Skin epidermis (tissue), 12 donors: Measurements from ENCODE around the gene ADGRF3.
"Not testable (repeated sequence)": the region's sequence is repeated elsewhere in the genome, so short reads cannot be mapped to it uniquely, and the experiment has no call there.

ENCODE experiments used
- H3K27ac ChIP-seq, 21 experiments: fragments of 200-600 bp; sonication (generic) in 11 of 21; one replicate each; pipeline ENCODE4 v1.5.0; 2020; ENCODE audit warnings: mild to moderate bottlenecking in 3 of 21, inconsistent platforms in 2 of 21, moderate library complexity in 2 of 21
- H3K4me3 ChIP-seq, 7 experiments: fragments of 200-600 bp; sonication (generic) in 2 of 7; one replicate each; pipeline ENCODE4 v1.5.0; 2020; ENCODE audit warnings: inconsistent platforms in 2 of 7, mild to moderate bottlenecking in 2 of 7, moderate library complexity in 1 of 7

Gene ADGRF3

GRCh38 chr2:26352892-26353291, 6.3 kb upstream of the ADGRF3 start:
- H3K27ac ChIP-seq: no peak overlapping the region
- no peak overlapping the region for H3K4me3 ChIP-seq

DNA sequence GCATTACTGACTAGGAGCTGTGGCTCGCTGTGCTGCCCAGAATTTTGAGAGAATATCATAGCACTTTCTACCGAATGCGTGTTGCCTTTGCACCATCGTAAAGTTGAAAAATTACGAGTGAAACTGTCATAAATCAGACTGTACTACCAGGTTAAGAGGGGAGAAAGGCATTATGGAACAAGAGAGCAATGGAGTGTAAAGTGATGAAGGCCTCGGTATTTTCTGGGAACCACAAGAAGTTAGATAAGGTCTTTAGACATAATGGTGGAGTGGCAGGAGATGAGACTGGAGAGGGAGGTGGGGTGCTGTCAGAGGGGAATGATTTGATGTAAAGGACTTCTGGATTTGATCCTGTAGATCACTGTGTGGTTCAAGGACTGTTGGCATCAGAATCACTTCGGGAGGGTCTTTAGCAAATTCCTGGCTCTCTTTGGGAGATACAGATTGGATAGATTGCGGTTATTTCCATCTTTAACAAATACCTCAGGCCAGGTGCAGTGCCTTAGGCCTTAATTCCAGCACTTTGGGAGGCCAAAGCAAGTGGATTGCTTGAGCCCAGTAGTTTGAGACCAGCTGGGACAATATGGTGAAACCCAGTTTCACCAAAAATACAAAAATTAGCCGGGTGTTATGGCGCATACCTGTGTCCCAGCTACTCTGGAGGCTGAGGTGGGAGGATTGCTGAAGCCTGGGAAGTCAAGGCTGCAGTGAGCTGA, 4.9 kb upstream of the ADGRF3 start:
- Histone ChIP-seq H3K4me3 (no peak overlapping the region), H3K27ac (peak overlapping the region in 1 of 21 experiments; percentile 17)

DNA sequence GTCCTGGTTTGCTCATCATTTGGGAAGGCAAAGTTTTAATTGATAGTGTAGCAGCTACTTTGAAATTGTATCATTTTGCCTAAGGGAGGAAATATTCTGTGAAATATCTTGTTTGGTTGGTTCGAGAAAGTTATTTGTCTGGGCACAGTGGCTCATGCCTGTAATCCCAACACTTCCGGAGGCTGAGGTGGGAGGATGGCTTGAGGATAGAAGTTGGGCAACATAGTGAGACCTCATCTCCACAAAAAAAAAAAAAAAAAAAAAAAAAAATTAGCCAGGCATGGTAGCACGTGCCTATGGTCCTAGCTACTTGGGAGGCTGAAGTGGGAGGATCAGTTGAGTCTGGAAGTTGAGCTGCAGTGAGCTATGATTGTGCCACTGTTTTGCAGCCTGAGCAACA, 3.1 kb upstream of the ADGRF3 start:
- Histone ChIP-seq H3K27ac (no peak overlapping the region), H3K4me3 (no peak overlapping the region)

DNA sequence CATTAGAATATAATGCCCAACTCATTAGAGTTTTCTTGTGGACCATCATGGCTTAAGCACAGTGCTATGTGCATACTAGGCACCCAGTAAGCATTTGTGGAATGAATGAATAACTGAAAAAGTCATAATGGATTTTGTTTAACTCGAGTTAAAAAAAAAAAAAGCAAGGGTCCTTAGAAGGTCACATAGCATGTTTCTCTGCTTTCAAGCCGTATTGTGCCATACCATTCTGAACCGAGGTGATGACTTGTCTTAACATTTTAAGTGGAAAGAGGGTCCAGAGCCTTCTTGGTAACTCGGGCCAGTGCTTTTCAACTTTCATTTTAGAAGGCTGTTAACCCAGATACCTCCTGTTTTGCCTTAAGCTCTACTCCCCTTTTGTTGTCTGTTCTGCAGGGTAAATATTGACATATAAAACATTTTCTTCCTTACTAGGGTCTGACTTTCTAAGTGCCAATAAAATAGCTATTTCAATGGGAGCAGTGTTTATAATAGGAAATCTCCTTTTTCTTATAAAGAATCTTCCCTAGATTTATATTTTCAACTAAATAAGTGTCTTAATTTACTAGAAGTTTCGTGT, 787 bp upstream of the ADGRF3 start:
- Histone ChIP-seq H3K27ac (peak overlapping the region in 18 of 21 experiments; percentile 71 to 96 (median 92)), H3K4me3 (peak overlapping the region; percentile 78 to 99 (median 97))

- Histone ChIP-seq H3K4me3 (peak within 1 kb of the TSS; percentile 78 to 99 (median 97)), H3K27ac (peak within 1 kb of the TSS; percentile 63 to 96 (median 92))
Observed at GRCh38 chr2:26345545-26346453, 790 bp downstream of the ADGRF3 start, which contains the start of gene SELENOI. Gene SELENOI, plus strand, starts transcription at chr2:26346143. Its CDS starts 90 bp downstream, at chr2:26346233.

DNA sequence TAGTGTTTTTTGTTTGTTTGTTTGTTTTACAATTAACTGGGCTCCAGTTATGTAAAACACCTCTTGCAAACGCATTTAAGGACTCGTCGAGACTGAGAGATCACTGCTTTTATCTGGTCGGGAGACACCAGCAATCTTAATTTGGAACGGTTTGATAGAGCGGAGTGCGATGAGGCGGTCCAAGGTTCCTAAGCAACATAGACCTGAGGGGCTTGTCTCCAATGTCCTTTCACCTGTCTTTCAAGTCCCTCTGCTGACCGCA, 1.4 kb downstream of the ADGRF3 start:
- H3K27ac ChIP-seq: peak overlapping the region; percentile 63 to 96 (median 91)
- peak overlapping the region; percentile 78 to 99 (median 97) for H3K4me3 ChIP-seq

DNA sequence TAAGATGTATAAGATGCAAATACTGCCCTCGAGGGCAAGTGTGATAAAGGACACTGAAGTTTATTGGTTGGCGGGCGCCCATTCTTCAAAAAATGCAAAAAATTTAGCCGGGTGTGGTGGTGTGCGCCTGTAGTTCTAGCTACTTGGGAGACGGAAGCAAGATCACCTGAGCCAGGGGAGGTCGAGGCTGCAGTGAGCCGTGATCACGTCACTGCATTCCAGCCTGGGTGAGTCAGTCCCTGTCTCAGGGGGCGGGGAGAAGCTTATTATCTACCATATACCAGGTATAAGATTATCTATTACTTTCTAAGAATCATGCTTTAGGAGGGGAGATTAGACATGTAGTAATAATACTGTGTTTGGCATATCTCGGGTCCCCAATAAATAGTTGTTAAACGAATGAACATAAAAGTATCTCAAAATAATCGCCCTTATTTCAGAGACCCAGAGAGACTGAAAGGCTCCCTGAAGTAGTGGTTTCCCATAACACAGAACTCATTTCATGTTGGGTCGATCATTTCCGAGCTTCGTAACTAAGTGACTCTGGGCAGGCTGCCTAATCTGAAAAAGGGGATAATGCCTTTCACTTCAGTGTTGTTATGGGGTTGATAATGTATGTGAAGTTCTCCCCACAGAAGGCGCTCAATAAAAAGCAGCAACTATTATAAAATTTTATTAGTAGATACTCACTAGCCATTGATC, 1.9 kb downstream of the ADGRF3 start:
- Histone ChIP-seq H3K4me3 (peak overlapping the region; percentile 78 to 99 (median 97)), H3K27ac (peak overlapping the region in 20 of 21 experiments; percentile 71 to 96 (median 91))

DNA sequence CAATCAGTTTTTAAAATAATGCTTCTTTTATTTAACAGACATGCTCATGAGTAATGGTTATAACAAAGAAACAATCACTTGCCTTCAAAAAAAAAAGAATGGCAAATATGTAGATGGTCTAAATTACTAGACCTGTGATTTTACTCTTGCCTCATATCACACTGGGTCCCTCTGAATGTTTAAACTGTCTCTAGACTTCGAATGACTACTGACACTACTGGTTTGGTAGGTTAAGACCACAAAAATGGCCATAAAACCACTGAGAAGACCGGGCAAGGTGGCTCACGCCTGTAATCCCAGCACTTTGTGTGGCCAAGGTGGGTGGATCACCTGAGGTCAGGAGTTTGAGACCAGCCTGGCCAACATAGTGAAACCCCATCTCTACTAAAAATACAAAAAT, 5.8 kb downstream of the ADGRF3 start:
- Histone ChIP-seq H3K27ac (no peak overlapping the region), H3K4me3 (no peak overlapping the region)

- Histone ChIP-seq H3K4me3 (no peak overlapping the region), H3K27ac (no peak overlapping the region)
Observed at GRCh38 chr2:26337298-26337697, 9.3 kb downstream of the ADGRF3 start.

DNA sequence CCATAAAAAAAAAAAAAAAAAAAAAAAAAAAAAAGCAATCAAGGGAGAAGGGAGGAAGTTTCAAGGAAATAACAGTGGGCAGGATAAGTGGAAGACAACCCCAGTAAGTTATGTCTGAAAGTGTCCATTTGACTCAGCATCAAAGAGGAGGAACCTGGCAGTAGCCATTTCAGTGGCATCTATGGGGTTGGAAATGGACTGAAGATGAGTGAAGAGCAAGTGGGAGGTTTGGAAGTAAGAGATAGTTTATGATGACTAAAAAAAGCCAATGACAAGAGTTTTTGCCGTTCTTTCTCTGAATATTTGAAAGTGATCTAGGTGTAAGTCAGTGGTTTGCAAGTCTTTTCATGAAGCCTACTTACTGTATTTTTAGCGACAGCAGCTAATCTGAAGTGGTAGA, 9.9 kb downstream of the ADGRF3 start:
- H3K27ac ChIP-seq: no peak overlapping the region
- H3K4me3 ChIP-seq: no peak overlapping the region

- no peak overlapping the region for H3K4me3 ChIP-seq
- H3K27ac ChIP-seq: no peak overlapping the region
Observed at GRCh38 chr2:26335231-26335630, 11.4 kb downstream of the ADGRF3 start.

DNA sequence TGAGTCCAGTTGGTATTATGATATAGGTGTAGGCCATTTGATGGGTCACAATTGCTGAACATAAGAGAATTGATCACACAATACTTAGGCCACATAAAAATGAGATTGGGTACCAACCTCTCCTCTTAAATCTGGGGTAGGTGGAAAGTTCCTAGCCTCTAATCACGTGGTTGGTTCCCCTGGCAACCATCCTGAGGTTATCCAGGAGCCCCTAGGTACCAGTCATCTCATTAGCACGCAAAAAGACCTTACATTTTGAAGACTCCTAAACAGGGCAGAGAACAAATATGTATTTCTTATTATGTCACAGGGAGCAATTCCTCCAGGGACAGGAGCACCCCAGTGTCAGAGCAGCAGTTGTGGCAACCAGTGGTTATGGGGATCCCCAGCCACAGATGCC, 13.3 kb downstream of the ADGRF3 start:
- no peak overlapping the region for H3K27ac ChIP-seq
- no peak overlapping the region for H3K4me3 ChIP-seq

GRCh38 chr2:26331321-26331720, 15.3 kb downstream of the ADGRF3 start:
- not testable (repeated sequence) for H3K4me3 ChIP-seq, H3K27ac ChIP-seq

GRCh38 chr2:26330604-26331003, 16.0 kb downstream of the ADGRF3 start:
- peak overlapping the region in 3 of 21 experiments; percentile 4 to 59 (median 14) for H3K27ac ChIP-seq
- no peak overlapping the region for H3K4me3 ChIP-seq

DNA sequence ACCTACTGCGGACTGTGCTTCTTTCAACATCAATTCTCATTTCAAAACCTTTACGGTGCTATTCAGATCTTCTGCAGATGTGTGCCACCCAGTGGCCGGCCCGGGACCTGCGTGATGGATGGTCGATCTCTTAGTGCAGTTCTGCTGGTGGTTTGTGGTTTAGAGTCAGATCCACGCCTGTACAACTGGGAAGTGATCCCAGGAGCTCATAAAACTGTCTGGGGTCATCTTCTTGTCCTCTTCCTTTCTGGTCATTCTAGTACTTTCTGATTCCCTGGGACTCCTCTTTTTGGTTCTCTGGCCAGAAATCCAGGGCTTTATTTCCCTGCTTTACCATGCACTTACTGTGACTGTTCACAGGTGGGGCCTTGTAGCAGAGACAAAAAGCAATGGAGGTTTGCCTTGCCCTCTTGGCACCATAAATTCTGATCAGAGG, 16.5 kb downstream of the ADGRF3 start:
- Histone ChIP-seq H3K4me3 (no peak overlapping the region), H3K27ac (peak overlapping the region in 3 of 21 experiments; percentile 4 to 59 (median 14))

DNA sequence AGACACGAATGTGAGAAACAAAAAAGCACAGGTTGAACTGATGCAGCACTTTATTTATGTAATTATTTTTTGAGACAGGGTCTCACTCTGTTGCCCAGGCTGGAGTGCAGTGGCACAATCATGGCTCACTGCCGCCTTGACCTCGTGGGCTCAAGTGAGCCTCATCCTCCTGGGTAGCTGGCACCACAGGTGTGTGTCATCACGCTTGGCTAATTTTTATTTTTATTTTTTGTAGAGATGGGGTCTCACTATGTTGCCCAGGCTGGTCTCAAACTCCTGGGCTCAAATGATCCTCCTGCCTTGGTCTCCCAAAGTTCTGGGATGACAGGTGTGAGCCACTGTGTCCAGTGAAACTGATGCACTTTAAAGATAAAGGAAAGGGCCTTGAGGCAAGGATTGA, 17.5 kb downstream of the ADGRF3 start:
- H3K4me3 ChIP-seq, H3K27ac ChIP-seq: not testable (repeated sequence)

GRCh38 chr2:26327291-26328272, 19.0 kb downstream of the ADGRF3 start:
- H3K4me3 ChIP-seq: no peak overlapping the region
- no peak overlapping the region for H3K27ac ChIP-seq

- Histone ChIP-seq H3K27ac (no peak overlapping the region), H3K4me3 (no peak overlapping the region)
Observed at GRCh38 chr2:26326514-26326913, 20.1 kb downstream of the ADGRF3 start.

GRCh38 chr2:26325851-26326250, 20.7 kb downstream of the ADGRF3 start:
- Histone ChIP-seq H3K27ac (no peak overlapping the region), H3K4me3 (no peak overlapping the region)
